HG03139 (cell line): Measurements from ENCODE around the gene MS4A4E.
"Not testable (repeated sequence)": the region's sequence is repeated elsewhere in the genome, so short reads cannot be mapped to it uniquely, and the experiment has no call there.

ENCODE experiments used
- ATAC-seq: cut with Tn5 transposase; IDR thresholded peaks from one replicate; pipeline ENCODE4 v1.9.1; 2021; ENCODE audit not compliant: unreplicated experiment

MS4A4E gene

GRCh38 chr11:60222141-60222540 lies 20.8 kb downstream of the MS4A4E start:
- no peak for ATAC-seq

GRCh38 chr11:60221692-60222091 lies 21.2 kb downstream of the MS4A4E start:
- no peak for ATAC-seq

GRCh38 chr11:60221181-60221580 lies 21.8 kb downstream of the MS4A4E start:
- ATAC-seq: no peak

- ATAC-seq: no peak
Measured at GRCh38 chr11:60214386-60214785, 28.6 kb downstream of the MS4A4E start.

DNA sequence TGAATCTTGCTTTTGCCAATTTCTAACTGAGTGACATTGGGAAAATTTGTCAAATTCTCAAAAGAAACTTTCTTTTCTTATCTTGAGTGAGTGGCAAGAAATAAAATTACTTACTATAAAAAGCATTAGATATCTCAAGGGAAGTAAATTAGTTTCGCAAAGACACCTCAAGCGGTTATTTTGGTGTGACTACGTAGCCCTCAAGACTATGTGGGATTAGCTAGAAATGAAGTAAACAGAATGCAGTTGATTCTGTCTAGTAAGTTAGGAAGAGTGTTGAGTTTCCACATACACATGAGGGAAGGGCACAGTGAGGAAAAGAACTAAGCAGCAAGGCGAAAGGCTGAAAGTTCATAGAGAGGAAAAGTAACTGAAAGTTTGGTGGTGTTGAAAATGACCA lies 31.7 kb downstream of the MS4A4E start:
- no peak for ATAC-seq

- ATAC-seq: no peak
Measured at GRCh38 chr11:60209977-60210376, 33.0 kb downstream of the MS4A4E start.

DNA sequence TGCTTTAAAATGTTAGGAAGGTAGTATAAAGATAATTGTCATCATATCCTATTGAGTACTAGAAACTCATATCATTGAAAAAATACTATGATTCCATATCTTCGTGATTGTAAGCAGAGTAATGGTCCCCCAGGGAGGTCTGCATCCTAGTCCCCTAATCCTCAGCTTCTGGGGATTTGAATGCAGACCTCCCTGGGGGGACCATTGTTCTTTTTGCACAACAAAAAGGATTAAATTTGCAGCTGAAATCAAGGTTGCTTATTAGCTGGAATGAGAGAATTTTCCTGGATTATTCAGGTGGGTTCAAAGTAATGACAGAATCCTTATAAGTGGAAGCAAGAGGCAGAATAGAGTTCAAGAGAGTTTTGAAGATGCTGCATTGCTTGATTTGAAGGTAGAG lies 34.0 kb downstream of the MS4A4E start:
- no peak for ATAC-seq

- no peak for ATAC-seq
Measured at GRCh38 chr11:60208146-60208895, 34.6 kb downstream of the MS4A4E start.

DNA sequence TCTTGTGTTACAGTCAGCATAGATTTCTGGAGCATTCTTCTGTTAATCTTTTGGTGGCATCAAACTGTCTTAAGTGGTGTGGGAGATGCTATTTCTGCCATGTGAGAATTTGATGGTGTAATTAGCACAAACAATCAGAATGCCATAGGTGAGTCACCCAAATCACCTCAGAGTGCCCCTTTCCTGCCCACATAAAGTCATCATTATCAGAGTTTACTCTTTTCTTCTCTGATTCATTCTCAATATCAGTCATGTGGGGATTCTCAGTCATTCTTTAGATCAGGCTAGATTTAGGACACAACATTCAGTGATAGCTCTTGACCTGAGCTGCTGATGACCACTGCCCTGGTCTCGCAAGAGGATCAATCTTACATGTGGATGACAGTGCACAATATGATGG lies 36.3 kb downstream of the MS4A4E start:
- no peak for ATAC-seq

- ATAC-seq: no peak
Measured at GRCh38 chr11:60204922-60205321, 38.0 kb downstream of the MS4A4E start.

DNA sequence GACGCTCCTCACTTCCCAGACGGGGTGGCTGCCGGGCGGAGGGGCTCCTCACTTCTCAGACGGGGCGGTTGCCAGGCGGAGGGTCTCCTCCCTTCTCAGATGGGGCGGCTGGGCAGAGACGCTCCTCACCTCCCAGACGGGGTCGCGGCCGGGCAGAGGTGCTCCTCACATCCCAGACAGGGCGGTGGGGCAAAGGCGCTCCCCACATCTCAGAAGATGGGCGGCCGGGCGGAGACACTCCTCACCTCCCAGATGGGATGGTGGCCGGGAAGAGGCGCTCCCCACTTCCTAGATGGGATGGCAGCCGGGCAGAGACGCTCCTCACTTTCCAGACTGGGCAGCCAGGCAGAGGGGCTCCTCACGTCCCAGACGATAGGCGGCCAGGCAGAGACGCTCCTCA lies 41.6 kb downstream of the MS4A4E start:
- not testable (repeated sequence) for ATAC-seq

- ATAC-seq: no peak
Measured at GRCh38 chr11:60197442-60197841, 45.5 kb downstream of the MS4A4E start.

GRCh38 chr11:60195923-60196368 lies 47.0 kb downstream of the MS4A4E start:
- no peak for ATAC-seq

GRCh38 chr11:60194511-60194910 lies 48.4 kb downstream of the MS4A4E start:
- no peak for ATAC-seq

- ATAC-seq: peak; percentile 86
Measured at GRCh38 chr11:60193687-60194433, 49.1 kb downstream of the MS4A4E start.

DNA sequence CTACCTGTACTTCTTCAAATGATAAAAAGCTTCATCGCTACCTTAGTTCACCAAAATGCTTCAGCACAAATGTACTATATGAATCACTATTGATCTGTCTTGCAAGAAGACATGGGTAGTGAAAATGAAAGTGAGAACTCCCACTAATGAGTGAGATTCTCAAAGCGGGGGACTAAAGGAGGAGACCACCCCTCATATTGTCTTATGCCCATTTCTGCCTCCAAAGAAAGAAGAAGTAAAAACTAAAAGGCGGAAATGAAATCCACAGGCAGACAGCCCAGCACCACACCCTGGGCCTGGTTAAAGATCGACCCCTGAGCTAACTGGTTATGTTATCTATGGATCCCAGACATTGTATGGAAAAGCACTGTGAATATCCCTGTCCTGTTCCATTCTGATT lies 50.4 kb downstream of the MS4A4E start:
- not testable (repeated sequence) for ATAC-seq

DNA sequence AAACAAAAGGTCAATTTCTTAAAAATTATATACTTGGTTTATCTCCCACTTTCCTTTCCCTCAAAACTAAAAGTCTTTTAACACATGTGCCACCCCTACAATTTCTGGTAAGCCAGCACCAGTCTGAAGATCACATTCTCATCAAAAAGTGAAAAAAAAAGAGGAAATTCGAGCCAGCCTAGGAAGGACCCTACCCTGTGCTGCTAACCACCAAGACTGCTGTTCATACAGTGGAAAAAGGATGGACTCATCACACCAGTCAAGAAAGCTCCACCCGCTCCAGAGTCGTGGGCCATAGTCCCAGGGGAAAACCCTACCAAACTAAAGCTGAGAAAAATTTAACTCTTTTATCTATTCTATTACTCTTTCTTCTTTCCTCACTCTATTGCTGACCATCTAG lies 54.5 kb downstream of the MS4A4E start:
- ATAC-seq: not testable (repeated sequence)

DNA sequence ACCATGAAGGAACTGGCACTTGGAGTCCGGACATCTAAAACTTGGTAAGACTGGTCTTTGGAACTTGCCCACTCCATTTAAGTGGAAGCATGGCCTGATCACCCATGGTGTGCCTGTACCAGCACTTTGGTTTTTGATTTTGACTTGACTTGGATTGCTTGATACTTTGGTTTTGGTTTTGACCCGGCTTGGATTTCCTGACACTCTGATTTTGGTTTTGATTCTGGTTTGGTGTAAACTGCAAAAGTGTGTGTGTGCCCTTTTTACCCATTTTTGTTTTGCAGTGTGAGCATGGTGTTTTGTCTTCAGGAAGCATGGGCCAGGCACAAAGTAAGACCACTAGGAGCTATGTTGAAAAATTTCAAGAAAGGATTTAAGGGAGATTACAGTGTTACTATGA lies 56.8 kb downstream of the MS4A4E start:
- not testable (repeated sequence) for ATAC-seq

GRCh38 chr11:60185512-60185827 lies 57.5 kb downstream of the MS4A4E start:
- ATAC-seq: not testable (repeated sequence)

- no peak for ATAC-seq
Measured at GRCh38 chr11:60184824-60185511, 58.0 kb downstream of the MS4A4E start.

- no peak for ATAC-seq
Measured at GRCh38 chr11:60183591-60184205, 59.2 kb downstream of the MS4A4E start.
